HG03039 (cell line): ENCODE results near the gene SOST.

ENCODE experiments used
- ATAC-seq: cut with Tn5 transposase; IDR thresholded peaks from one replicate; pipeline ENCODE4 v1.9.1; 2021; ENCODE audit warnings: mild to moderate bottlenecking, moderate library complexity; ENCODE audit not compliant: unreplicated experiment

SOST gene

DNA sequence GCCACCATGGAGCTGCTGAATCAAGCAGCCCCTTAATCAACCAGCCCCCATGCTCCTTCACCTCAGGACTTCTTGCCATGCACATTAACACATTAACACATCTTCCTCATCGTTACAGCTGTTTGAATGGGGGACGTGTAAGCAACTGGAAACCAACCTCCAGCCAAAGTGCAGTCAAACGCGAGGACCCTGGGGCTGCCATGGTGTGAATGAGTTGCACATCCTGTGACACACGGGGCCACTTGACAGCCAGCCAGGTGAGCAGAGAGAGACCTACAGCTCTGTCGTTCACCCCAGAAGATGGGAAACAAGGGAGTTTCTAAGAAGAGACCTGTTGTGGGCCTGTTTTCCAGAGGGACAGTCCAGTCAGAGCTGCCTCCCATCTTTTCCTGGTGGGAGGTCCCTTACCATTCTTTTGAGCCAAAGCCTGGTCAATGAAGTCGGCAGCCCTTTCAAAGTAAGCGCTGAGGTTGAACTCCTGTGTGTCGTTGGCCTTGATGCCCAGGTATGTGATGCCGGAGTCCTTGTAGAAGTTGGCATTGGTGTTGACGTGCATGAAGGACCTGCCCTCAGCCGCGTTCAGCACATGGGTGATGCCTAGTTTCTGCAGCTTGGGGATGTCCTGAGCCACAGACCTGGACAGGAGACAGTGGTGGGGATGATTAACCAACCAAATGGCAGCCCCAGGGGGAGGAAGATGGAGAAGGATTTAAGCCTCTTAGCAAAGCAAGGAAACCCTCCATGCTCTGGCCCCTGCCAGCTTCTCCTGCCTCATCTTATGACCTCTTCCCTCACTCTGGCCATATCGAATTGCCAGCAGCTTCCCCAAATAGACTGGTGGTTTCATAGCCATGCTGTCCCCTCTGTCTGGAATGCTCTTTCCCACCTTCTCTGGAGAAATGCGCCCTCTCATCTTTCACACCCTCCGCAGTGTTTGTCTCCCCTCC lies 16.0 kb upstream of the SOST start:
- ATAC-seq, result no peak

GRCh38 chr17:43772877-43773648 lies 14.5 kb upstream of the SOST start:
- no peak for ATAC-seq

DNA sequence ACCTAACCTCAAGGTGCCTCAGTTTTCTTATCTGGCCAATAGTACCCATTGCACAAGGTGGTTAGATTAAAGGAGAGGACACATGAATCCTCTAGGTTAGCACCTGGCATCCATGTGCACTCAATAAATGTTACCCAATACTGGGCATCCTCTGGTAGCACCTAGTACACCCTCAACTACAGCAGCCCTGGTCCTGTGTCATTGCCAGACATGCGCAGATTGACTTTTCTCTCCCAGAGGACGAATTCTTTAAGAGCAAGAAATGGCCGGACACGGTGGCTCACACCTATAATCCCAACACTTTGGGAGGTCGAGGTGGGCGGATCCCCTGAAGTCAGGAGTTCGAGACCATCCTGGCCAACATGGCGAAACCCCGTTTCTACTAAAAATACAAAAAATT lies 12.9 kb upstream of the SOST start:
- ATAC-seq, result no peak

- ATAC-seq, result no peak
Observed at GRCh38 chr17:43770957-43771356, 12.4 kb upstream of the SOST start.

DNA sequence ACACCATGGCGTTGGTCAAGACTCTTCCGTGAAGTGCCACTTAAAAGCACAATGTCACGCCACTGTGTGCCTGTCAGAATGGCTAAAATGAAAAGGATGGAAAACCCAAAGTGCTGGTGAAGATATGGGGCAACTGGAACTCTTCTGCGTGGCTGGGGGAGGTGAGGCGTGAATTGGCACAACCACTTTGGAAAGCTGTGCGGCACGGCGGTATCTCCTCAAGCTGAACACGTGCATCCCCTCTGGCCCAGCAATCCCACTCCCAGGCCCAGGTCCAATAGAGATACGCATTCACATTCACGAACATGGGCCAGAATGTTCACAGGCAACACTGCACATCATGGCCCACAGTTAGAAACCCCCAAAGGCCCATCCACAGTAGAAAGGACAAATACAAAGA lies 11.3 kb upstream of the SOST start:
- ATAC-seq, result no peak

DNA sequence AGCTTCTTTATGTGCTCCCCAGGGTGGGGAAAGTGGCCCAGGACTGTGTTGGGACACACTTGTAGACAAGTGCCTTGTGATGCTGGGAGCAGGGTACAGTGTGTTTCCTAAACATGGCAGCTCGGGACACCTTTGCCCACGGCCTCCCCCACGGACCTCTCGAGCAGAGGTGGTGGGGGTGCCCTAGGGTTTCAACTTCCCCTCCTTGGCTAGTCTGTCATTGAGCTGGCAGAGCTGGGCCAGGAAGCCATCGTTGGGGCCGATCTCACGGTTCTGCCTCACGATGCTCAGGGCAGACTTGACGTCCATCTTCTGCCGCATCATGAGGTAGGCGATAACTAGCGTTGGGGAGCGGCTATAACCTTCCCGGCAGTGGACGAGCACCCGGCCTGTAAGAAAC lies 10.8 kb upstream of the SOST start:
- ATAC-seq, result no peak

GRCh38 chr17:43768943-43769342 lies 10.4 kb upstream of the SOST start:
- ATAC-seq, result no peak

GRCh38 chr17:43768382-43768781 lies 9.8 kb upstream of the SOST start:
- no peak for ATAC-seq

DNA sequence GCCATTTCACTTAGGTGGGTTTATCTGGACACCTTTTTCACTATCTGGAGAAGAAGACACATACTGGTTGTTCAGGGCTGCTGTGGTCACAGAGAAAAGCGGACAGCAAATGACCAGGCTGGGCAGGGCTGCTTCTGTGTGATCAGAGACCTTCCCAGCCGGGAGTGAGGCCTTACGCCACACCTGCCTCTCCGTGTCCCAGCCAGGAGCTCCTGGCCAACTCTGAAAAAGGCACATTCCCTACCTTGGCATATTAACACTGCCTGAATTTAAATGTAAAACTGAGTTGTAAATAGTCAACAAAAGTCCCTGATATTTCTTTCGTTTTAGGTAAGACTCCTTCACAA lies 9.1 kb upstream of the SOST start:
- no peak for ATAC-seq

DNA sequence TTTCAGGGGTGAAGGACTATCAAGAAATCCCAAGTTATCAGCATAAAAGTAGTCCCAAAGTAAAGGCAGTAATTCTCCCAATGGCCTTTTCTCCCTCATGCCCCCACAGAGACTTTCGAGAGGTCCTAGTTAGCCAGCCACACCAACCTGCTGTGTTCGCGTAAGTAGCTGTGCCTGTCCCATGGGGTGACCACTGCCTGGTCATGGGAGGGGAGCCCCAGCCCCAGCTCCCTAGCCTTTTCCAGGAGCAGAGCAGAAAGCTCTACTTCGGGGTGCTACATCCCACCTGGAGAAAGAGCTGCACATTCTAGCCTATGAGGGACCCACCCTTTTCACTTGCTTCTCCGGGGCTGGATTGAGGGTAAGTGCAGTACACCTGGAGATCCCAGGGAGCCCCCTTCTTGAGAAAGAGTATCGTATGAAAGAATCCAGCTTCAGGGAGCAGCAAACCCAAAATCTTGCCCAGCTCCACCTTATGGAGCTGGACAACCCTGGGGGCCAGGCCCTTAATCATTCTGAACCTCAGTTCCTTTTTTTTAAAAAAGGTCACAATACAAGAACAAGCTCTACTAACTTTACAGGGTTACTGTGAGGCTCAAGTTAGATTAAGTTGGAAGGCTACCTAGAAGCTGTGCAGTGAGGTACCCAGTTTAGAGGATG lies 8.6 kb upstream of the SOST start:
- ATAC-seq, result no peak

GRCh38 chr17:43766413-43767052 lies 7.9 kb upstream of the SOST start:
- ATAC-seq, result no peak

DNA sequence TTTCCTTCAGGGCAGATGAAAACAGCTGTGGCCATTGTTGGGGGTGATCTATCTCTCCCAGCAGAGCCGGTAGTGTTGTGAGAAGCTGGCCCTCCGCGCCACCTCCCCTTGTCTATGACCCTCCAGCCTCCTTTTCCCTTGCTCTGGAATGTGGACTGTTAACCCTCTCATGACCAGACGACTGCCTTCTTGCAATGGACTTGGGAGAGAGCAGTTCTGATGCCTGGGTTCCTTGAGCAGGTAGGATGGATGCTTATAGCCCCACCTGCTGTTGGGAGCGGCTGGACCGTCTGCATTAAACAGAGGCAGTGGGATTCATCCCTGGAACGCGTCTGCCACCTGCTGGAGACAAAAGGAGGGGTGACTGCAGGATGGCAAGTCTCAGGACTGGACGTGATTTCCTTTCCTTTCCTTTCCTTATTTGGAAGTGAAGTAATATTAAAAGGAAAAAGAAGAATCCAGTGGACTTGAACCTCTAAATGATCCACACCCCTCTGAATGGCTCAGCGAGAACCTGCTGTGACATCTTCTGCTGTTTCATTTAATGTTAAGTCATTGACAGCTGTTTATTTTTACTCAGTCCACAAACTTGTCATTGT lies 1.8 kb upstream of the SOST start:
- ATAC-seq, result no peak

DNA sequence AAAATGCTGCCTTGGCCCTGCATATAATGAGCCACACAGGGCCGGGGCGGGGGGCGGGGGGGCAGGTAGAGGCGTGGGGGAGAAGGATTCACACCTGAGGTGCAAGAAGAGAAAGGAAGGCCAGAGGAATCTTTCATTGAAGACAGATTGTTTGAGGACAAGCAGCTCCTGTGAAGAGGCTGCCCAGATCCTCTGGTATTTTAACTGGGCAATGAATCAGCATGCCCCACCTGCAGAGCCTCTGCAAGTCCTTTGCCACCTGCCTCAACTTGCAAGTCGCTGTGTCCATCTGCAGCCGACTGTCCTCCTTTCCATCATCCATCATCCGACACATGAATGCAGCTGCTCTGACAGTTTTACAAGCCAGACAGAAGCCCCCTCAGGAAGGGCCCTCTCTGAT lies 1.2 kb upstream of the SOST start:
- no peak for ATAC-seq

- ATAC-seq, result no peak
Observed at GRCh38 chr17:43758086-43758485, 505 bp downstream of the SOST start.

DNA sequence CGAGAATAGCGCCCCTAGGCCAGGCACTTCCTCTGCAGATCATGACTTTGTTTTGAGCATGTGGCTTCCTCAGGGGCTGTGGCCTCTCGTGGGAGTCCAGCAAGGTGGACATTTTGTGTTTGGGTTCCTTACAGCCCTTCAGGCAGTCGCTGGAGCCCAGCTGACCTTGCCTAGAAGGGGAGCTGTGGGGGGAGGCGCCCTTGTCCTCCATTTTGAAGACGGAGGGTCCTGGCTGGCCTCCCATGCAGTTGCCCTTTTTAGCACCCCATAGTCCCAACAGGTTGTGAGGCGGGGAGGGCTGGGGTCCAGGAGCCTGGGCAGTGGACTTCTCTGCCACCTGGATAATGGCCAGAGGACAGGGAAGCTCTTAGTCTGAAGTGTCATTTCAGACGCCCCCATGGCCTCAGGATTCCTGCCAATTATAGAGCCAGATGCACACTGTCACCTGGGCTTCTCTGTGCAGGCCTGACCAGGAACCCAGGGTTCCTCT lies 1.4 kb downstream of the SOST start:
- ATAC-seq, result no peak

DNA sequence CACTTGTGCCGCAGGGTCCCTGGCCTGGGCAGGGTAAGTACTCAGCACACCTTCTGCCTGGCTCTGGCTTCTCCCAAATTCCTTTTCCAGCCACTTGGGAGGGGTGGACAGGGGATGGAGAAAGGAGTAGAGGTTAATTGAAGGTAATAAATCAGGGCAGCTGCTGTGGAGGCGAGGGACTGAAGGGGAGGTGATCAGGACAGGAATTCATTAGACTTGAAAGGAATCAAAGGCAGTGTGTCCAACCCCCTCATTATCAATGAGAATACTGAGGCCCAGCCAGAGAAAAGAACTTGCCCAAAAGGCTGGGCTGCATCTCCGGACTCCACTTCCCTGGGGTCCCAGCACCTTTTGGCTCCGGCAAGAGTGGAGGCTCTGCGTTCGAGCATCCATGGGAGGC lies 2.4 kb downstream of the SOST start:
- no peak for ATAC-seq

- ATAC-seq, result no peak
Observed at GRCh38 chr17:43755389-43755875, 3.2 kb downstream of the SOST start.

DNA sequence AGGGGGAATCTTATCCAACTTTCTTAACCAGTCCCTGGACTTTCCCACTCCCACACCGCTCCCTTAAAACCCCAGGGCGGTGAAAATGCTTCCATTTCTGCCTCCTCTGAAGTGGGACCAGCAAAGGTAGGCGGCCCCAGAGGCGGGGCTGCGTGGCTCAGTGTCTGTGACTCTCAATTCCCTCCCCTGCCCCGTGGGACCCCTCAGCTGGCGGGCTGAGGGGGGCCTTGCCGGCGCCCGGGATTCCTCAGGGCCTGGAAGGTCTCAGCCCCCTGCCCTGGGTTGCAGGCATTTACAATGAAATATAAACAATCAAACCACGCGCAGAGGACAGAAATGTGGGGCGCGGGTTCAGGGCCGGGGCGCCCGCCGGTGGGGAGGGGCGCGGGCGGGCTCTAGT lies 3.6 kb downstream of the SOST start:
- no peak for ATAC-seq

GRCh38 chr17:43753493-43754129 lies 5.0 kb downstream of the SOST start:
- ATAC-seq, result no peak

- no peak for ATAC-seq
Observed at GRCh38 chr17:43750153-43750552, 8.4 kb downstream of the SOST start.
